Measurements from ENCODE around the gene ZDHHC4.

GRCh38 chr7:6623589-6624245, 46.5 kb downstream of the ZDHHC4 start:
- TF ChIP-seq CTCF (IDR thresholded peaks at IDR 0.05): no peak
- no peak for TF ChIP-seq POLR2AphosphoS5 (IDR thresholded peaks at IDR 0.05)

All from transverse colon (tissue), 4 donors.